ENCODE results near the gene OBSCN.
"Not testable (repeated sequence)": the region's sequence is repeated elsewhere in the genome, so short reads cannot be mapped to it uniquely, and the experiment has no call there.

Gene OBSCN

GRCh38 chr1:228219962-228220780 is 12.3 kb downstream of the OBSCN start:
- Histone ChIP-seq H3K9ac (ENCODE audit: low read length) (no peak overlapping the region), H3K27me3 (ENCODE audit: control insufficient read depth in 1 of 2, insufficient read depth in 2 of 2, low read length in 2 of 2) (no peaks in the 10 kb centered on the region), H3K4me1 (ENCODE audit: insufficient read depth, low read length) (no peaks in the 10 kb centered on the region), H3K27ac (ENCODE audit: low read depth, low read length) (no peak overlapping the region), H3K36me3 (ENCODE audit: insufficient read depth, low read length) (peaks cover 5% of the 10 kb centered on the region), H3K9me3 (ENCODE audit: low read length) (peaks cover 11% of the 10 kb centered on the region), H3K4me3 (ENCODE audit: low read depth in 1 of 2, low read length in 2 of 2) (no peak overlapping the region)

- H3K4me3 ChIP-seq (ENCODE audit: low read depth in 1 of 2, low read length in 2 of 2); H3K4me1 ChIP-seq (ENCODE audit: insufficient read depth, low read length); H3K27ac ChIP-seq (ENCODE audit: low read depth, low read length); H3K36me3 ChIP-seq (ENCODE audit: insufficient read depth, low read length); H3K27me3 ChIP-seq (ENCODE audit: control insufficient read depth in 1 of 2, insufficient read depth in 2 of 2, low read length in 2 of 2); H3K9ac ChIP-seq (ENCODE audit: low read length): not testable (repeated sequence)
- H3K9me3 ChIP-seq (ENCODE audit: low read length) = peaks cover 16% of the 10 kb centered on the region
Observed at GRCh38 chr1:228221097-228221496, 13.3 kb downstream of the OBSCN start.

- H3K27me3 ChIP-seq (ENCODE audit: control insufficient read depth in 1 of 2, insufficient read depth in 2 of 2, low read length in 2 of 2) = peaks cover 0 to 6% of the 10 kb centered on the region in 2 donors
- peaks cover 5% of the 10 kb centered on the region for H3K36me3 ChIP-seq (ENCODE audit: insufficient read depth, low read length)
- H3K4me3 ChIP-seq (ENCODE audit: low read depth in 1 of 2, low read length in 2 of 2) = no peak overlapping the region
- H3K9ac ChIP-seq (ENCODE audit: low read length) = no peak overlapping the region
- no peaks in the 10 kb centered on the region for H3K4me1 ChIP-seq (ENCODE audit: insufficient read depth, low read length)
- H3K27ac ChIP-seq (ENCODE audit: low read depth, low read length) = no peak overlapping the region
- peaks cover 16% of the 10 kb centered on the region for H3K9me3 ChIP-seq (ENCODE audit: low read length)
Observed at GRCh38 chr1:228222548-228222947, 14.7 kb downstream of the OBSCN start.

- no peak overlapping the region for H3K4me3 ChIP-seq (ENCODE audit: low read depth in 1 of 2, low read length in 2 of 2)
- no peak overlapping the region for H3K27ac ChIP-seq (ENCODE audit: low read depth, low read length)
- H3K9ac ChIP-seq (ENCODE audit: low read length) = no peak overlapping the region
- H3K4me1 ChIP-seq (ENCODE audit: insufficient read depth, low read length) = no peaks in the 10 kb centered on the region
- H3K9me3 ChIP-seq (ENCODE audit: low read length) = peaks cover 16% of the 10 kb centered on the region
- H3K27me3 ChIP-seq (ENCODE audit: control insufficient read depth in 1 of 2, insufficient read depth in 2 of 2, low read length in 2 of 2) = peaks cover 0 to 6% of the 10 kb centered on the region in 2 donors
- H3K36me3 ChIP-seq (ENCODE audit: insufficient read depth, low read length) = peaks cover 5% of the 10 kb centered on the region
Observed at GRCh38 chr1:228224198-228225164, 16.6 kb downstream of the OBSCN start.

GRCh38 chr1:228225165-228225710 is 17.4 kb downstream of the OBSCN start:
- Histone ChIP-seq H3K4me3 (ENCODE audit: low read depth in 1 of 2, low read length in 2 of 2) (no peak overlapping the region), H3K9ac (ENCODE audit: low read length) (no peak overlapping the region), H3K27me3 (ENCODE audit: control insufficient read depth in 1 of 2, insufficient read depth in 2 of 2, low read length in 2 of 2) (peaks cover 0 to 6% of the 10 kb centered on the region in 2 donors), H3K4me1 (ENCODE audit: insufficient read depth, low read length) (no peaks in the 10 kb centered on the region), H3K27ac (ENCODE audit: low read depth, low read length) (no peak overlapping the region), H3K9me3 (ENCODE audit: low read length) (peaks cover 16% of the 10 kb centered on the region), H3K36me3 (ENCODE audit: insufficient read depth, low read length) (peaks cover 5% of the 10 kb centered on the region)

GRCh38 chr1:228225740-228226139 is 17.9 kb downstream of the OBSCN start:
- Histone ChIP-seq H3K4me1 (ENCODE audit: insufficient read depth, low read length) (no peaks in the 10 kb centered on the region), H3K36me3 (ENCODE audit: insufficient read depth, low read length) (peaks cover 5% of the 10 kb centered on the region), H3K27ac (ENCODE audit: low read depth, low read length) (no peak overlapping the region), H3K27me3 (ENCODE audit: control insufficient read depth in 1 of 2, insufficient read depth in 2 of 2, low read length in 2 of 2) (peaks cover 0 to 6% of the 10 kb centered on the region in 2 donors), H3K9ac (ENCODE audit: low read length) (no peak overlapping the region), H3K4me3 (ENCODE audit: low read depth in 1 of 2, low read length in 2 of 2) (no peak overlapping the region), H3K9me3 (ENCODE audit: low read length) (peaks cover 16% of the 10 kb centered on the region)

GRCh38 chr1:228226141-228226874 is 18.5 kb downstream of the OBSCN start:
- Histone ChIP-seq H3K9me3 (ENCODE audit: low read length) (peaks cover 16% of the 10 kb centered on the region), H3K4me1 (ENCODE audit: insufficient read depth, low read length) (no peaks in the 10 kb centered on the region), H3K27ac (ENCODE audit: low read depth, low read length) (no peak overlapping the region), H3K9ac (ENCODE audit: low read length) (no peak overlapping the region), H3K27me3 (ENCODE audit: control insufficient read depth in 1 of 2, insufficient read depth in 2 of 2, low read length in 2 of 2) (peaks cover 0 to 6% of the 10 kb centered on the region in 2 donors), H3K36me3 (ENCODE audit: insufficient read depth, low read length) (peaks cover 5% of the 10 kb centered on the region), H3K4me3 (ENCODE audit: low read depth in 1 of 2, low read length in 2 of 2) (no peak overlapping the region)

GRCh38 chr1:228226956-228227791 is 19.3 kb downstream of the OBSCN start:
- Histone ChIP-seq H3K27me3 (ENCODE audit: control insufficient read depth in 1 of 2, insufficient read depth in 2 of 2, low read length in 2 of 2) (peaks cover 0 to 6% of the 10 kb centered on the region in 2 donors), H3K4me1 (ENCODE audit: insufficient read depth, low read length) (no peaks in the 10 kb centered on the region), H3K27ac (ENCODE audit: low read depth, low read length) (no peak overlapping the region), H3K9me3 (ENCODE audit: low read length) (peaks cover 16% of the 10 kb centered on the region), H3K4me3 (ENCODE audit: low read depth in 1 of 2, low read length in 2 of 2) (no peak overlapping the region), H3K9ac (ENCODE audit: low read length) (no peak overlapping the region), H3K36me3 (ENCODE audit: insufficient read depth, low read length) (peaks cover 5% of the 10 kb centered on the region)

- not testable (repeated sequence) for H3K27ac ChIP-seq (ENCODE audit: low read depth, low read length); H3K36me3 ChIP-seq (ENCODE audit: insufficient read depth, low read length); H3K27me3 ChIP-seq (ENCODE audit: control insufficient read depth in 1 of 2, insufficient read depth in 2 of 2, low read length in 2 of 2); H3K9ac ChIP-seq (ENCODE audit: low read length); H3K4me1 ChIP-seq (ENCODE audit: insufficient read depth, low read length); H3K4me3 ChIP-seq (ENCODE audit: low read depth in 1 of 2, low read length in 2 of 2)
- peaks cover 16% of the 10 kb centered on the region for H3K9me3 ChIP-seq (ENCODE audit: low read length)
Observed at GRCh38 chr1:228228147-228228546, 20.3 kb downstream of the OBSCN start.

- Histone ChIP-seq H3K27ac (ENCODE audit: low read depth, low read length) (no peak overlapping the region), H3K9ac (ENCODE audit: low read length) (no peak overlapping the region), H3K27me3 (ENCODE audit: control insufficient read depth in 1 of 2, insufficient read depth in 2 of 2, low read length in 2 of 2) (peaks cover 0 to 6% of the 10 kb centered on the region in 2 donors), H3K4me1 (ENCODE audit: insufficient read depth, low read length) (no peaks in the 10 kb centered on the region), H3K36me3 (ENCODE audit: insufficient read depth, low read length) (peaks cover 5% of the 10 kb centered on the region), H3K9me3 (ENCODE audit: low read length) (peaks cover 16% of the 10 kb centered on the region), H3K4me3 (ENCODE audit: low read depth in 1 of 2, low read length in 2 of 2) (no peak overlapping the region)
Observed at GRCh38 chr1:228228601-228229074, 20.8 kb downstream of the OBSCN start.

Data from muscle layer of colon (tissue), 2 donors.